Epithelial cell of esophagus (primary cell): Measurements from ENCODE around the gene POMP.

Source experiments
- DNase-seq: peaks from one replicate; pipeline ENCODE4 v3.0.0; 2010; ENCODE audit warnings: low read depth
- H3K4me3 ChIP-seq: 2 replicates; pipeline ENCODE4 v1.5.1; 2011; ENCODE audit warnings: mild to moderate bottlenecking, low read length, control low read depth
- TF ChIP-seq, protein P1 (sequence below): IDR thresholded peaks from 2 replicates; pipeline ENCODE4 v1.5.1; 2011; ENCODE audit warnings: low read depth, mild to moderate bottlenecking, low read length, control low read depth, inconsistent platforms; ENCODE audit not compliant: insufficient read depth; ENCODE audit errors: missing control alignments

The POMP gene

DNA sequence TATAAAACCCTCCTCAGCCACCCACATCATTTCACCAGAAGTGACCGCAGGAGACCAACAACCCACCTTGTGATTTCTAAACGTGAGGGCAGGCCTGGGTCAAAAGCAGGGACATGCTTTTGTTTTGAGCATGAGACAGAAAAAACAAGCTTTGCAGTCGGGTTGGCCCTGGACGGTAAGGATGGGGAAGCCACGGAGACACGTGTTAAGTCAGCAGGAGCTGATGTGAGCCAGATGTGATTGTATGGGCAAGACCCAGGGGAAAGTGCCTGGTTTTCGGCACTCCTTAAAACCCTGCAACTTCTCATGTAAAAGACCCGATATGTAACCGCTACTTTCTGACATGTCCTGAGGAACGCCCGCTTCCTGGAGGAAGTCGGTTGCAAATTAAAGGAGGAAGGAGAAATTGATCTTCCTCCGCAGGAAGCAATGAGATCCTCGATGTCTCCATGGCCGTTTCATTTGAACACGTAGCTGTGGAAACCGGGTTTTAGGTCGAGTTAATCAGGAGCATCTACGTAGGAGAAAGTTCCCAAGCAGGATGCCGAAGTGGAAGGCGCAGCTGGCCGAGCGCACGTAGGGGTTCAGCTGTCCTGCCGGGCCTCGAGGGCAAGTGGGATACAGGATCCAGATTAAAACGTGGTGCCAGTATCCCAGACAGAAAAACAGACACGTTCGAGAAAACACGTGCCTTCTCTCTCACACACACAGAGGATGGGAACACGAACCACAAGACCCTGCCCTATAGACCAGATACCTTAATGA is 40.5 kb upstream of the POMP start:
- no peak for DNase-seq
- TF ChIP-seq, protein P1, sequence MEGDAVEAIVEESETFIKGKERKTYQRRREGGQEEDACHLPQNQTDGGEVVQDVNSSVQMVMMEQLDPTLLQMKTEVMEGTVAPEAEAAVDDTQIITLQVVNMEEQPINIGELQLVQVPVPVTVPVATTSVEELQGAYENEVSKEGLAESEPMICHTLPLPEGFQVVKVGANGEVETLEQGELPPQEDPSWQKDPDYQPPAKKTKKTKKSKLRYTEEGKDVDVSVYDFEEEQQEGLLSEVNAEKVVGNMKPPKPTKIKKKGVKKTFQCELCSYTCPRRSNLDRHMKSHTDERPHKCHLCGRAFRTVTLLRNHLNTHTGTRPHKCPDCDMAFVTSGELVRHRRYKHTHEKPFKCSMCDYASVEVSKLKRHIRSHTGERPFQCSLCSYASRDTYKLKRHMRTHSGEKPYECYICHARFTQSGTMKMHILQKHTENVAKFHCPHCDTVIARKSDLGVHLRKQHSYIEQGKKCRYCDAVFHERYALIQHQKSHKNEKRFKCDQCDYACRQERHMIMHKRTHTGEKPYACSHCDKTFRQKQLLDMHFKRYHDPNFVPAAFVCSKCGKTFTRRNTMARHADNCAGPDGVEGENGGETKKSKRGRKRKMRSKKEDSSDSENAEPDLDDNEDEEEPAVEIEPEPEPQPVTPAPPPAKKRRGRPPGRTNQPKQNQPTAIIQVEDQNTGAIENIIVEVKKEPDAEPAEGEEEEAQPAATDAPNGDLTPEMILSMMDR: no peak
- H3K4me3 ChIP-seq: no peak overlapping the region

DNA sequence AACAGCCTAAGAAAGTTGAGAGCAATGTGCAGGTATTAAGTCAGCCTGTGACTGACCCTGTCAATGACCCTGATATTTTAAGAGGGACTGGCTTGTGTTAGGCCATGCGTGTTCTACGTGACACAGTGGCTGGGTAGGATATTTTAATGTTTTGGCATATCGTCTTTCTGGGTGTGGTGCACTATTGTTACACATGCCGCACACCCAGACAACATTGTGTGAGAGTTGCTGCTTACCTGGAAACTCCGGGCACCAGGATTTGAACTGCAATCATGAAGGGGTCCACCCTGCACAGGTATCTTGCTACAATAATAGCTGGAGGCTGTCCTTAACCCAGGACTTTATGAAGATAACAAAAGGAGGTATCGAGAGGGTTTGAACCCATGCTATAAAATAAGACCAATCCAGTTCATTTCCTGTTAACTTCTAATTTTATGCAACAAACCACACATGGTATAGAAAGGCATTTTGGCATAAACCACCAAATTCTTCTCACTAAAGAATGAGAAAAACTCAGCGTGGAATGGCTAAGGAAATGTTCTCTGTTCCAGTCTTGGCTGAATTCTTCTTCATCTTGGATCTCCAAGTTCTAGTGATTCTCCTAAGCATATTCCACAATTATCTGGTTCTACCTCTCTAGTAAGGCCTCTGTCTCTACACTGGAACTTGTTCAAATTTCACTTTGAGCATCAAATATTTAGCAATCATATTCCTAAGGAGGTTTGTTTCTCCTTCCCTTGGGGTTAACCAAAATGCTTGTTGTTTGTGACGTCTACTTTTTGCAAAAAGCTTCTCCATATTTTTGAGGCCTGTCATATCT is 38.7 kb upstream of the POMP start:
- no peak for DNase-seq
- H3K4me3 ChIP-seq: no peak overlapping the region
- TF ChIP-seq, protein P1: no peak

DNA sequence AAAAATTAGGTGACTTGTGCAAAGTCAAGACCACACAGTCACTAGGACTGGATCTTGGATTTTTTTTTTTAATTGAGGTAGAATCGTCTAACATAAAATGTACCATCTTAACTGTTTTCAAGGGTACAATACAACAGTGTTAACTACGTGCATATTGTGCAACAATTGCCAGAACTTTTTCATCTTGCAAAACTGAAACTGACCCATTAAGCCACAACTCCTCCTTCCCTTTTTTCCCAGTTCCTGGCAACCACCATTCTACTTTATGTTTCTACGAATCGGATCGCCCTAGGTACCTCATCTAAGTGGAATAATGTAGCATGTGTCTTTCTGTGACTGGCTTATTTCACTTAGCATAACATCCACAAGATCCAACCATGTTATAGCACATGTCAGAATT is 37.5 kb upstream of the POMP start:
- TF ChIP-seq, protein P1: no peak
- DNase-seq: no peak
- no peak overlapping the region for H3K4me3 ChIP-seq

DNA sequence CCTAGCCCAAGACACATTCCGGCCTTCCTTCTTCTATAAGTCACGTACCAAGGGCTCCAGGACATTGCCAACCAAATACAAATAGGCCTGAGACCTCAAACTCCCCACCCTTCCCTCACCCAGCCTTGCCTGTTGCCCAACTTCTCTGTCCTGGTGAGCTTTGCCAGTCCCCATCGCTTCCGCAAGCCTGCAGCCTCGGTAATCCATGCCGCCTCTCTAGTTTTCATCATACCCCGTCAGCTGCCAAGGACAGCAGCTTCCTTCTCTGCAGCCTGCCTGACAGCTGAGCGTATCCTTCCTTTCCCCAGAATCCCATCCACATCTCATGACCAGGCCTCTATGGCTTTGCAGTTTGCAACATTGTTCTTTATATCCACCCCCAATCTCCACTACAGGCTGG is 36.6 kb upstream of the POMP start:
- TF ChIP-seq, protein P1: no peak
- DNase-seq: no peak
- H3K4me3 ChIP-seq: no peak overlapping the region

DNA sequence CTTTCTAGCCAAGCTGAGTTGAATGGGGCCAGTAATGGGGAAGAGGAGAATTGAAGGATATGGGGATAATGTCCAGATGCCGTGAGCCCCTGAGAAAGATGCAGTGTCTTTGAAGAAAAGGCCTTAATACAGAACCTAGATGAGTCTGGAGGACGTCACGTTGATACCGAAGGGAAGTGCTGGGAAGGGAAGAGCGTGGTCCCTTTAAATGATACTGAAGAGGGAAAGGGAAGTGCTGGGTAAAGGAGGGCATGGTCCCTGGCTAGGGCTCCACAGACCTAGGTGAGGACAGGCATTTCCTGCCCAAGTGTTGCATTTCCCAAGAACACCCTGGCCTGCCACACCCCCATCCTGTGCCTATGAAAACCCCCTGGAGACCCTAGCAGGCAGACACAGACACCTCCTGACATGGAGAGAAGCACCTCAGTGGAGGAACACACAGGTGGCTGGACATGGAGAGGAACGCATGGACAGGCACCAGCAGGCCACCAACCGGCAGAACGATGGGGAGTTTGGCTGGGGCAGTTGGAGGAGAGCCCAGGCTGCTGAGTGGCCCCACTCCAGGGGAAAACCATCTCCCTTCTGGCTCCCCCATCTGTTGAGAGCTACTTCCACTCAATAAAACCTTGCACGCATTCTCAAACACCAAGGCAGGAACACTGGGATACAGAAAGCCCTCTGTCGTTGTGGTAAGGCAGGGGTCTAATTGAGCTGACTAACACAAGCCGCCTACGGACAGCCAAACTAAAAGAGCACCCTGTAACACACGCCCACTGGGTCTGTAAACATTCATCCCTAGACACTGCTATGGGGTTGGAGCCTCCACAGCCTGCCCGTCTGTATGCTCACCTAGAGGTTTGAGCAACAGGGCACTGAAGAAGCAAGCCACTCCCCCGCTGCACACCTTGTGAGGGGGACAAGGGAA is 34.9 kb upstream of the POMP start:
- TF ChIP-seq, protein P1: no peak
- DNase-seq: no peak

DNA sequence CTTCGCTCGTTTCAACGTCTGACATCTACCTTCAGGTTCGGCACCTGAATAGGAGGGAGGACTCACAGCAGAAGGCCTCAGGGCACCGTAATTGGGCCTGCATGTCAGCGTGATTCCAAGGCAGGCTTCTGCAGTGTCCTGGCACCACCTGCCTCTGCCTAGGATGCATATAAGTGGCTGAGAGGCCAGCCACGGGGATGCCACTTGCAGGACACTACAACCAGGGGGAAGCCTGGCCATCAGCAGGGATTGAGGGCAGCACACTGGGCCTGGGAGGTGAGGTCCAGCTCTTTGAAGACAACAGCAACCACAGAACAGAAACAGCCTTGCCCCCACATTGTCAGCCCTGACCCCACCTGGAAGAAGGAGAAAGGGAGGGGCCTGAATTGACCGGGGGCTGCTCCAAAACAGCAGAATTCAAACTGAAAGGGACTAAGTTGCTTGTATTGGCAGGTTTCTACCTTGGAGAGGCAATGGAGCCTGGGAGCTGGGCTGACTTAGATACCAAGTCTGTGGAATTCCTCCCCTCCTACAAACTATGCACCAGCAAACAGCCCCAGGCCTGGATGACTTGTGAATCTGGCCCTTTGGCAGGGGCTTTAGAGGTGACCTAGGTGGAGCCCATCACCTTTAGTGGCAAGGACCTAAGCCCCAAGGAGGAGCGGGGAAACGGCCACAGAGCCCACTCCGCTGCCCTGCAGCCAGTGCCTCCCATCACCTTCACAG is 34.1 kb upstream of the POMP start:
- DNase-seq: no peak
- TF ChIP-seq, protein P1: no peak
- H3K4me3 ChIP-seq: no peak overlapping the region

More for the DNA sequence above, 34.9 kb upstream of the POMP start:
- H3K4me3 ChIP-seq: no peak overlapping the region
